Measurements from ENCODE around the gene ARHGEF39.

ARHGEF39 gene

DNA sequence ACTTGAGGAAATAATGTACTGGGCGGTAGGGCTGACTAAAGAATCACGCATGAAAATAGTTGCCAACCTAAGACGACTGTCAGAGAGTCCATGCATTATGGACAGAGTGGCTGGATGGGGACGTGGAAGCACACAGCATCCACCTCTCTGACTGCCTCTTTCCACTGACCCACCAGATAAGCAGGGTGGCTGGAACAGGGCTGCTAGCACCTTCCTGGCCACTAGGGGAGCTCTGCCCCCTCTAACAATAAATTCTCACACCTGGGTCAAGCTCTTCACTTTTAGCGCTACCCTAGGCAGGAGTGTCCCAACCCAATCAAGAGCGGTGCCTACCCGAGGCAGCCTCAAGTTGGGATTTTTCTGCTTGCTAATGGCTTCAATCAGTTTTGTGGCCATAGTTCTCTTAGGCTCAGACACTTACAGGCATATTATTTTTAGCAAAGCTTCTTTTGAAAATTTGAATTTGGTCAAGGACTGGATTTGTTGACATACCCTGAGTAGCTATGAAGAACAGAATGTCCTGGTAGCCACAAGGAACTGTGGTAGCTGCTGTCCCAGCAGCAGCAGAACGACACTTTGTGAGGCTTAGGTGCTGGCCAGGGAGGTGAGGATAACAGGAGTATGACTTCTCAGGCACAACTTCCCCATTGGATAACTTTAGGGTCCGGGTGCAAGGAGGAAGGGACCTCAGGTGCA, 31.7 kb upstream of the ARHGEF39 start:
- Mint-ChIP-seq H3K9me3 (no peaks in the 10 kb centered on the region), H3K36me3 (ENCODE audit: low read depth) (peaks cover 14% of the 10 kb centered on the region), H3K4me3 (no peak overlapping the region), H3K27me3 (ENCODE audit: low read depth, poor library complexity) (no peaks in the 10 kb centered on the region), H3K27ac (peak overlapping the region; percentile 81), H3K4me1 (peaks cover 5% of the 10 kb centered on the region)
- TF ChIP-seq, protein P1, sequence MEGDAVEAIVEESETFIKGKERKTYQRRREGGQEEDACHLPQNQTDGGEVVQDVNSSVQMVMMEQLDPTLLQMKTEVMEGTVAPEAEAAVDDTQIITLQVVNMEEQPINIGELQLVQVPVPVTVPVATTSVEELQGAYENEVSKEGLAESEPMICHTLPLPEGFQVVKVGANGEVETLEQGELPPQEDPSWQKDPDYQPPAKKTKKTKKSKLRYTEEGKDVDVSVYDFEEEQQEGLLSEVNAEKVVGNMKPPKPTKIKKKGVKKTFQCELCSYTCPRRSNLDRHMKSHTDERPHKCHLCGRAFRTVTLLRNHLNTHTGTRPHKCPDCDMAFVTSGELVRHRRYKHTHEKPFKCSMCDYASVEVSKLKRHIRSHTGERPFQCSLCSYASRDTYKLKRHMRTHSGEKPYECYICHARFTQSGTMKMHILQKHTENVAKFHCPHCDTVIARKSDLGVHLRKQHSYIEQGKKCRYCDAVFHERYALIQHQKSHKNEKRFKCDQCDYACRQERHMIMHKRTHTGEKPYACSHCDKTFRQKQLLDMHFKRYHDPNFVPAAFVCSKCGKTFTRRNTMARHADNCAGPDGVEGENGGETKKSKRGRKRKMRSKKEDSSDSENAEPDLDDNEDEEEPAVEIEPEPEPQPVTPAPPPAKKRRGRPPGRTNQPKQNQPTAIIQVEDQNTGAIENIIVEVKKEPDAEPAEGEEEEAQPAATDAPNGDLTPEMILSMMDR (IDR thresholded peaks at IDR 0.05), result peak; percentile 91
- peak; percentile 66 for DNase-seq

DNA sequence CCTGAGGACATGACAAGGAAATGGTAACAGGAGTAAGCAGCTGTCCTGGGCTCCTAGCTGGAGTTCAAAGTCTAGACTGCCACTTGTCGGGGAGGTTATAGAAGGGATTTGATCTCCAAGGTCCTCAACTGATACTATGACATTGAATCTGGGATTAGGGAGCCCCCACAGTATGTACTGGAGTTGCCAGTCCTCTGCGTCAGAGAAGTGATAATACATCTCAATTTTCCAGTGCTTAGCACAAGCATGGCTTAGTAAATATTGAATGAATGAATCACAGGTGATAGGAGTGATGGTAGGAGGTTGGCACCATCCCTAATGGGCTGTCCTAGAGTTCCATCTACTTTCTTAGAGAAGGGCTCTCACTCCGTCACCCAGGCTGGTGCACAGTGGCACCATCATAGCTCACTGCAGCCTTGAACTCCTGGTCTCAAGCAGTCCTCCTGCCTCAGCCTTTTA, 31.0 kb upstream of the ARHGEF39 start:
- no peaks in the 10 kb centered on the region for H3K27me3 Mint-ChIP-seq (ENCODE audit: low read depth, poor library complexity)
- H3K4me1 Mint-ChIP-seq, result peaks cover 11% of the 10 kb centered on the region
- no peaks in the 10 kb centered on the region for H3K9me3 Mint-ChIP-seq
- no peak for DNase-seq
- H3K4me3 Mint-ChIP-seq, result no peak overlapping the region
- H3K36me3 Mint-ChIP-seq (ENCODE audit: low read depth), result peaks cover 14% of the 10 kb centered on the region
- TF ChIP-seq, protein P1 (IDR thresholded peaks at IDR 0.05), result no peak
- no peak overlapping the region for H3K27ac Mint-ChIP-seq

DNA sequence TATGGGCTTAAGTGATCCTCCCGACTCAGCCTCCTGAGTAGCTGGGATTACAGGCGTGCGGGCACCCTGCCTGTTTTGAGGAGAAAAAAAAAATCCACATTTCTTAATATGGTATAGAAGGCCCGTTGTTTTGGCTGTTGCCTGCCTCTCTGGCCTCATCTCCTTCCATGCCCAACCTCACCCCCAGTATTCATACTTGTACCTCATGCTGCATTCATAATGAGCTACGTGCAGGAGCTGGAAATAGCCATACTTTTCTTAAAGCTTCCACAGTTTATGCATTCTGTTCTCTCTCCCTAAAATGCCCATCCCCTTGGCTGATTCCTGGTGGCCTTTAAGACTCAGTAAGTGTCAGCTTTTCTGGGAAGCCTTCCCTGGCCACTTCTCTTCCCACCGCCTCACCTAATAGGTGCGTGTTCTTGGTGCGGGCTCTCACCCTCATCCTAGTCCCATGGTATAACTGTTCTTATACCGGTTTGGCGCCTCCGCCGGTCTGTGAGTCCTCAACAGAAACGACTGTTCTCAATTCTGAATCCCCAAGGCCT, 26.8 kb upstream of the ARHGEF39 start:
- no peak for DNase-seq
- TF ChIP-seq, protein P1 (IDR thresholded peaks at IDR 0.05), result no peak
- H3K27me3 Mint-ChIP-seq (ENCODE audit: low read depth, poor library complexity), result no peaks in the 10 kb centered on the region

DNA sequence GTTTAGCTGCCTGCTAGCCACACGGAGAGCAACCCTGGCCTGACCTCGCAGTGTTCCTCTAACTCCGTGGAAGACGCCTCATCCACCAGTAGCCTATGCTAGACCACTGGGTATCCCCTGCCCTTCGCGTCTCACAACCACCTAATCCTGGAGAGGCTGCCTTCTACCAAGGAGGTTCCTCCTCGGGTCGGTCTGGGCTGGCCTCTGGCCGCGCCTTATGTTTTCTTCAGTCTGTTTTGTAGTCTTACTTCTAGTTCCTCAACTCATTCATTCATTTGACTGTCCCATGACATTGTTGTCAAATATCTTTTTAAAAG, 26.3 kb upstream of the ARHGEF39 start:
- DNase-seq, result no peak
- no peaks in the 10 kb centered on the region for H3K9me3 Mint-ChIP-seq
- peaks cover 42% of the 10 kb centered on the region for H3K4me1 Mint-ChIP-seq
- TF ChIP-seq, protein P1 (IDR thresholded peaks at IDR 0.05), result no peak
- peak overlapping the region; percentile 85 for H3K4me3 Mint-ChIP-seq
- peaks cover 11% of the 10 kb centered on the region for H3K36me3 Mint-ChIP-seq (ENCODE audit: low read depth)
- peak overlapping the region; percentile 88 for H3K27ac Mint-ChIP-seq
- no peaks in the 10 kb centered on the region for H3K27me3 Mint-ChIP-seq (ENCODE audit: low read depth, poor library complexity)

More for the DNA sequence above, 26.8 kb upstream of the ARHGEF39 start:
- Mint-ChIP-seq H3K27ac (no peak overlapping the region), H3K4me1 (peaks cover 36% of the 10 kb centered on the region), H3K4me3 (peak overlapping the region; percentile 85), H3K36me3 (ENCODE audit: low read depth) (peaks cover 11% of the 10 kb centered on the region), H3K9me3 (no peaks in the 10 kb centered on the region)

DNA sequence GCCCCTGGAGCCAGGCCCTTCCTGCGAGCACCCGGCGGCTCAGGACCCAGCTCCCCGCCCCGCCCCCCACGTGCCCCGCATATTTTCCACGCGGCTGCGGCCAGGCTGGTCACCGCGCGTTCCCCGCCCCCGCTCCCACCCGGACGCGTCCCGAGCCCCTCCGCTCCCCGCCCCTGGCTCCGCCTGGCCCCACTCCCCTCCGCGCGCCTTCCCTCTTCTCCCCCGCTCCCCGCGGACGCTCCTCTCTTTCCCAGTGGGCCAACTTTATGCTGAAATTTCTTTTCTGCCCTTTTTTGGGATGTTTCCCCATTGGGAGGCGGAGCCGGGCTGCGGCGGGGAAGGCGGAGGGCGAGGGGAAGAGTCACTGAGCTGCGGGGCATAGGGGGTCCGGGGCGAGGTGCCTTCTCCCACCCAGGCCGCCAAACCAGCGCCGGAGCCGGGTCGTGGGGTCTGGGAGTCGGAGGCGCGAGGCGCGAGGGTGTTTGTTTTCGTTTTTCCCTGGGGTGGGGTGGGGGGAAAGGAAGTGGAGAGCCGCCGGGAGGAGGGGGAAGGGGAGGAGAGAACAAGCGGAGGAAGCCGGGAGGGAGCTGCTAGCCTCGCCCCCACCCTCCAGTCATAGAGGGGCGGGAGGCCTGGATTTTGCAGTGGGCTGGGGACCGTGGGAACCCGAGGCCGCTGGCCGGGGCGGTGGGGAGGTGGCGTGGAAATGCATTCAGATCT, 25.8 kb upstream of the ARHGEF39 start:
- no peak overlapping the region for H3K27ac Mint-ChIP-seq
- no peaks in the 10 kb centered on the region for H3K9me3 Mint-ChIP-seq
- H3K4me3 Mint-ChIP-seq, result peak overlapping the region; percentile 85
- DNase-seq, result peak; percentile 77
- peaks cover 12% of the 10 kb centered on the region for H3K36me3 Mint-ChIP-seq (ENCODE audit: low read depth)
- no peaks in the 10 kb centered on the region for H3K27me3 Mint-ChIP-seq (ENCODE audit: low read depth, poor library complexity)
- TF ChIP-seq, protein P1 (IDR thresholded peaks at IDR 0.05), result no peak
- H3K4me1 Mint-ChIP-seq, result peaks cover 47% of the 10 kb centered on the region
